ENCODE measurements around the gene APOL6. TPM values are rescaled to one million over a fixed set of nuclear protein-coding genes. Genes with fewer than 3 reads are reported as not detected.
A peak's percentile ranks its signal among the peaks of the same experiment; 100 is the strongest.

APOL6 gene
- total and polyA plus RNA-seq, 2 of the 13 experiments (the other 11 are each of a cell fraction or from before 2014, with no cell fraction given), result 5.2 to 7.5 TPM

DNA sequence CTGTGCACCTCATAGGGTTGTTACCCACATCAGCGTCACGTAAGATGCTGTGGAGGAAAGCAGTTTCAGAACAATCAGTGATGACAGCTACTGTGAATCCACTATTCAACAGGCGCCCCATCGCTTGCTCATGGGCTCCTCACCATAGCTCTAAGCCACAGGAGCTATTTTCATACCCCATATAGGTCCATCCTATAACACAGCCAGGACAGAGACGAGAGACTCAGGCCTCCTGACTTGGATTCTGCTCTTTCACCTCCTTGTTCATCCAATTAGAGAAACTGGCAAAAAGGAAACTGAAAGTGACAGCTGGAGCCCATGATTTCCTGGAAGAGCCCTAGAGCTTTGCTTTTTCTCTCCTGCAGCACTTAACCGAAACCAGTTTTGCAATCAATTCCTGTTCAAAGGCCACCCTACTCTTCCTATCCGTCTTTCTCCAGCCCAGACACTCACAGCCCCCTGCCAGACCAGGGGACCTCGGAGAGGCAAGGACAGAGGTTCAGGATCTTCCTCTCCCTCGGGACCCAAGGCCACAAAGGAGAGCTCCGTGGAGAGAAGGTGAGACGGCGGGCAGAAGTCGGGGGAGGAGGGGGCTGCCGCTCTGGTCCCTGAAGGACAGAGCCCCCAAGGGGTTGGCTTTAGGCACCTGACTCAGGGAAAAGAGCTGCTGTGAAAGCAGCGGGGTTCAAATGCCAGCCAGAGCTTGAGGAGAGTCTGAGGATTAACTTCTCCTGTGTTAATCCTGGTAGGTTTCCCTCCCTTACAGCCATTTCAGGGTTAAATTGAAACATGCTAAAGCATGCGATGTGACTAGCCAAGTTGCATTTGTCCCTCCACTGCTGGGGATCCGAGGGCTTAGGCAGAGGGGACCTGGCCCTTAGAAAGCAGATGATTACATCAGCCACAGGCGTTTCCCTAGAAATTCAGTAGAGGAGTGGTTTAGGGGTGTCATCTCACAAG is at the start of gene APOL6 (continued):
- no peak for TF ChIP-seq ZNF720 (CRISPR knock-in tag; IDR thresholded peaks at IDR 0.05)
- 0 out of 2 replicates have a peak, but pooled peaks have one; percentile 66 for TF ChIP-seq ZNF20 (CRISPR knock-in tag; IDR thresholded peaks at IDR 0.05)
- no peak for TF ChIP-seq GABPA (IDR thresholded peaks at IDR 0.05; ENCODE audit: low read depth, low read length)
- 0 out of 2 replicates have a peak, but pooled peaks have one; percentile 39 for TF ChIP-seq GABPA (CRISPR knock-in tag; IDR thresholded peaks at IDR 0.05; ENCODE audit: low read depth)
- peak; percentile 56; the same call in 1 of the 2 replicates for TF ChIP-seq PAXIP1 (CRISPR knock-in tag; conservative IDR thresholded peaks at IDR 0.05)
- 0 out of 2 replicates have a peak, but pooled peaks have one; percentile 35 for TF ChIP-seq MEF2D (CRISPR knock-in tag; IDR thresholded peaks at IDR 0.05)
- TF ChIP-seq MXI1 (IDR thresholded peaks at IDR 0.05; ENCODE audit: borderline replicate concordance, low read depth, low read length), result peak; percentile 85; the same call in 1 of the 3 replicates
- TF ChIP-seq NFKB2 (CRISPR knock-in tag; IDR thresholded peaks at IDR 0.05; ENCODE audit: borderline replicate concordance), result peak; percentile 41; the same call in 1 of the 2 replicates
- peak; percentile 75; the same call in 1 of the 2 replicates for TF ChIP-seq SIN3A (IDR thresholded peaks at IDR 0.05; ENCODE audit: borderline replicate concordance, low read depth, low read length)
- 0 out of 2 replicates have a peak, but pooled peaks have one; percentile 43 for TF ChIP-seq ERF (CRISPR knock-in tag; IDR thresholded peaks at IDR 0.05)
- 0 out of 4 replicates have a peak, but pooled peaks of 1 of the 2 experiments have one; percentile 6 for TF ChIP-seq REST (IDR thresholded peaks at IDR 0.05; ENCODE audit: borderline replicate concordance in 1 of 2, low read depth in 1 of 2, low read length in 2 of 2)
- peak; percentile 37; the same call in 1 of the 2 replicates for TF ChIP-seq YEATS4 (CRISPR knock-in tag; IDR thresholded peaks at IDR 0.05; ENCODE audit: borderline replicate concordance)
- TF ChIP-seq GATA4 (IDR thresholded peaks at IDR 0.05; ENCODE audit: borderline replicate concordance, low read depth), result peak; percentile 35; the same call in 1 of the 2 replicates
